C4-2B (cell line): Measurements from ENCODE around the gene DPF3.

ENCODE experiments used
- CTCF ChIP-seq: fragments of 450-650 bp; conservative IDR thresholded peaks from 2 replicates; pipeline ENCODE4 v1.5.1; 2017; ENCODE audit warnings: mild to moderate bottlenecking
- ZFX ChIP-seq: fragments of 450-650 bp; IDR thresholded peaks from 2 replicates; pipeline ENCODE4 v1.6.1; 2017

GRCh38 chr14:72801836-72802587, 91.9 kb downstream of the DPF3 start:
- TF ChIP-seq CTCF (no peak), ZFX (no peak)
